H9 (cell line): ENCODE data around the gene FAM124A. TPM values are rescaled to one million over a fixed set of nuclear protein-coding genes. Genes with fewer than 3 reads are reported as not detected.
"Not testable (repeated sequence)": the region's sequence is repeated elsewhere in the genome, so short reads cannot be mapped to it uniquely, and the experiment has no call there.

Experiments
- DNase-seq: peaks from one replicate; pipeline ENCODE4 v3.0.0-alpha.2; 2017
- H2AFZ ChIP-seq: one replicate; pipeline ENCODE4 v1.6.1; 2013; ENCODE audit warnings: mild to moderate bottlenecking, low read length, control low read depth, moderate library complexity
- H2AK5ac ChIP-seq: 2 replicates; pipeline ENCODE4 v1.6.1; 2013; ENCODE audit warnings: low read length, control low read depth, mixed read lengths; ENCODE audit not compliant: insufficient read length
- H2BK120ac ChIP-seq: one replicate; pipeline ENCODE4 v1.6.1; 2013; ENCODE audit warnings: low read depth, mild to moderate bottlenecking, low read length, control low read depth, inconsistent platforms; ENCODE audit not compliant: poor library complexity, severe bottlenecking
- H2BK12ac ChIP-seq: 2 replicates; pipeline ENCODE4 v1.6.1; 2013; ENCODE audit warnings: low read length, control low read depth, mixed read lengths, low read depth; ENCODE audit not compliant: insufficient read length
- H2BK15ac ChIP-seq: 2 replicates; pipeline ENCODE4 v1.6.1; 2013; ENCODE audit warnings: low read depth, low read length, control low read depth
- H2BK20ac ChIP-seq: one replicate; pipeline ENCODE4 v1.6.1; 2013; ENCODE audit warnings: low read depth, mild to moderate bottlenecking, low read length, control low read depth, inconsistent platforms; ENCODE audit not compliant: poor library complexity, severe bottlenecking
- H2BK5ac ChIP-seq: 2 replicates; pipeline ENCODE4 v1.6.1; 2013; ENCODE audit warnings: low read length, control low read depth, mixed read lengths; ENCODE audit not compliant: insufficient read length
- H3K14ac ChIP-seq: 2 replicates; pipeline ENCODE4 v1.6.1; 2013; ENCODE audit warnings: low read length, control low read depth; ENCODE audit not compliant: insufficient read depth
- H3K18ac ChIP-seq: 2 replicates; pipeline ENCODE4 v1.6.1; 2013; ENCODE audit warnings: low read depth, mild to moderate bottlenecking, mixed read lengths, low read length, control low read depth; ENCODE audit not compliant: insufficient read length
- H3K23ac ChIP-seq: 2 replicates; pipeline ENCODE4 v1.6.1; 2013; ENCODE audit warnings: low read length, control low read depth, mixed read lengths, low read depth; ENCODE audit not compliant: insufficient read length
- H3K23me2 ChIP-seq: 2 replicates; pipeline ENCODE4 v1.6.1; 2013; ENCODE audit warnings: low read depth, mild to moderate bottlenecking, mixed read lengths, low read length, control low read depth; ENCODE audit not compliant: insufficient read length, poor library complexity, severe bottlenecking
- H3K27ac ChIP-seq: 2 replicates; pipeline ENCODE4 v1.5.1; 2013; ENCODE audit warnings: low read length, control low read depth, mixed read lengths, low read depth; ENCODE audit not compliant: insufficient read length
- H3K27me3 ChIP-seq: 2 replicates; pipeline ENCODE4 v1.6.1; 2013; ENCODE audit warnings: low read length, control low read depth, inconsistent platforms; ENCODE audit not compliant: insufficient read depth
- H3K4ac ChIP-seq: 2 replicates; pipeline ENCODE4 v1.6.1; 2013; ENCODE audit warnings: low read depth, mild to moderate bottlenecking, control low read depth, inconsistent platforms, low read length, moderate library complexity
- H3K4me1 ChIP-seq: 2 replicates; pipeline ENCODE4 v1.6.1; 2013; ENCODE audit warnings: low read length, control low read depth, inconsistent platforms; ENCODE audit not compliant: insufficient read depth
- H3K4me2 ChIP-seq: 2 replicates; pipeline ENCODE4 v1.6.1; 2013; ENCODE audit warnings: low read length, control low read depth, mixed read lengths; ENCODE audit not compliant: insufficient read length, insufficient read depth
- H3K56ac ChIP-seq: 2 replicates; pipeline ENCODE4 v1.6.1; 2013; ENCODE audit warnings: low read depth, mild to moderate bottlenecking, mixed read lengths, low read length, control low read depth; ENCODE audit not compliant: insufficient read length
- H3K79me1 ChIP-seq: 2 replicates; pipeline ENCODE4 v1.6.1; 2013; ENCODE audit warnings: low read depth, mild to moderate bottlenecking, moderate library complexity, low read length, control low read depth, inconsistent platforms; ENCODE audit not compliant: insufficient read depth, poor library complexity, severe bottlenecking
- H3K79me2 ChIP-seq: 2 replicates; pipeline ENCODE4 v1.6.1; 2013; ENCODE audit warnings: low read length, control low read depth, inconsistent platforms; ENCODE audit not compliant: insufficient read depth
- H3K9ac ChIP-seq: 2 replicates; pipeline ENCODE4 v1.6.1; 2013; ENCODE audit warnings: low read length, control low read depth, mixed read lengths; ENCODE audit not compliant: insufficient read length; ENCODE audit errors: extremely low read depth
- H3K9me3 ChIP-seq: one replicate; pipeline ENCODE4 v1.6.1; 2013; ENCODE audit warnings: low read depth, low read length, inconsistent platforms; ENCODE audit not compliant: control insufficient read depth
- H3T11ph ChIP-seq: one replicate; pipeline ENCODE4 v1.6.1; 2013; ENCODE audit warnings: mild to moderate bottlenecking, low read length, control low read depth, inconsistent platforms
- H4K20me1 ChIP-seq: one replicate; pipeline ENCODE4 v1.6.1; 2013; ENCODE audit not compliant: control insufficient read depth, insufficient read length, insufficient read depth
- H4K5ac ChIP-seq: 2 replicates; pipeline ENCODE4 v1.6.1; 2013; ENCODE audit warnings: low read depth, mild to moderate bottlenecking, mixed read lengths, low read length, control low read depth; ENCODE audit not compliant: insufficient read length
- H4K8ac ChIP-seq: replicated peaks from 2 replicates; pipeline ENCODE4 v1.6.1; 2013; ENCODE audit warnings: low read length, control low read depth, mixed read lengths, low read depth; ENCODE audit not compliant: insufficient read length
- H4K91ac ChIP-seq: 2 replicates; pipeline ENCODE4 v1.6.1; 2013; ENCODE audit warnings: low read depth, mild to moderate bottlenecking, moderate library complexity, mixed read lengths, low read length, control low read depth; ENCODE audit not compliant: insufficient read length
- H3K27ac Mint-ChIP-seq, 3 experiments: 2 replicates in 2 of 3; 3 replicates in 1 of 3; pipeline ENCODE4 v1.8.0; 2020 to 2021; ENCODE audit warnings: mixed read lengths in 3 of 3, mild to moderate bottlenecking in 1 of 3, moderate library complexity in 1 of 3
- H3K27me3 Mint-ChIP-seq: 2 replicates; pipeline ENCODE4 v1.8.0; 2021; ENCODE audit warnings: low read depth, mild to moderate bottlenecking, moderate library complexity, mixed read lengths
- H3K36me3 Mint-ChIP-seq, 3 experiments: 2 replicates in 2 of 3; 3 replicates in 1 of 3; pipeline ENCODE4 v1.8.0; 2020 to 2021; ENCODE audit warnings: low read depth in 3 of 3, mixed read lengths in 3 of 3; ENCODE audit not compliant: insufficient read depth in 1 of 3
- H3K4me1 Mint-ChIP-seq, 2 experiments: 2 replicates each; pipeline ENCODE4 v1.8.0; 2020; ENCODE audit warnings: mixed read lengths in 2 of 2
- H3K4me3 Mint-ChIP-seq, 2 experiments: 2 replicates in 1 of 2; 3 replicates in 1 of 2; pipeline ENCODE4 v1.8.0; 2020 to 2021; ENCODE audit warnings: mild to moderate bottlenecking in 2 of 2, mixed read lengths in 2 of 2, moderate library complexity in 1 of 2
- H3K9me3 Mint-ChIP-seq, 2 experiments: 2 replicates in 1 of 2; 3 replicates in 1 of 2; pipeline ENCODE4 v1.8.0; 2020; ENCODE audit warnings: mild to moderate bottlenecking in 2 of 2, mixed read lengths in 2 of 2, moderate library complexity in 1 of 2
- CTCF ChIP-seq: fragments of 200-600 bp; sonication (generic); conservative IDR thresholded peaks from 3 replicates; pipeline ENCODE4 v1.8.0; 2021; ENCODE audit warnings: antibody characterized with exemption, mild to moderate bottlenecking
- WGBS: extraction: QIAGEN DNeasy Blood & Tissue Kit; methylation state at CpG from one replicate; pipeline ENCODE4 v1.1.7; 2013; ENCODE audit warnings: missing lambda C conversion rate, low lambda C conversion rate, mixed read lengths; ENCODE audit not compliant: insufficient read length; ENCODE audit errors: extremely low coverage; 5-methylcytosine and 5-hydroxymethylcytosine counted together
- total RNA-seq: library from RNA; stranded (reverse); gene quantifications from 2 replicates; pipeline ENCODE4 v1.2.1, GENCODE V29; 2021

Gene FAM124A
- total RNA-seq, 1 experiment from 2014 or later = 41.9 TPM

- no peak overlapping the region for H2BK5ac ChIP-seq
- H2BK120ac ChIP-seq = no peak overlapping the region
- H3K4ac ChIP-seq = no peak overlapping the region
- no peak overlapping the region for H4K8ac ChIP-seq
- H3K4me3 Mint-ChIP-seq = no peak overlapping the region
- H3K4me2 ChIP-seq = no peak overlapping the region
- no peaks in the 10 kb centered on the region for H3K23me2 ChIP-seq
- H3K9me3 Mint-ChIP-seq = no peaks in the 10 kb centered on the region
- no peak overlapping the region for H2AFZ ChIP-seq
- no peak for TF ChIP-seq CTCF
- H3K56ac ChIP-seq = no peak overlapping the region
- H2AK5ac ChIP-seq = no peak overlapping the region
- H4K20me1 ChIP-seq = no peaks in the 10 kb centered on the region
- no peaks in the 10 kb centered on the region for H3K79me2 ChIP-seq
- no peak overlapping the region for H3K23ac ChIP-seq
- no peak overlapping the region for H2BK12ac ChIP-seq
- no peak overlapping the region for H2BK20ac ChIP-seq
- H4K5ac ChIP-seq = no peak overlapping the region
- peak; percentile 11 for DNase-seq
- no peak overlapping the region for H2BK15ac ChIP-seq
- no peak overlapping the region for H3K14ac ChIP-seq
- peaks cover 34 to 51% of the 10 kb centered on the region in 2 experiments for H3K4me1 Mint-ChIP-seq
- no peak overlapping the region for H4K91ac ChIP-seq
- no peaks in the 10 kb centered on the region for H3K27me3 ChIP-seq
- no peaks in the 10 kb centered on the region for H3K79me1 ChIP-seq
- H3K4me1 ChIP-seq = peaks cover 5% of the 10 kb centered on the region; the same call in 1 of the 2 replicates
- no peak overlapping the region for H3K9ac ChIP-seq
- no CpG with 5 or more reads among the region's 6 CpGs for WGBS
- no peaks in the 10 kb centered on the region for H3K9me3 ChIP-seq
- H3T11ph ChIP-seq = no peak overlapping the region
- no peaks in the 10 kb centered on the region for H3K27me3 Mint-ChIP-seq
- peak overlapping the region in 1 of 3 experiments; percentile 76; a peak in 2 of 7 replicates for H3K27ac Mint-ChIP-seq
- no peak overlapping the region for H3K18ac ChIP-seq
- peaks cover 33 to 55% (median 55%) of the 10 kb centered on the region in 3 experiments for H3K36me3 Mint-ChIP-seq
- H3K27ac ChIP-seq = no peak overlapping the region
Observed at GRCh38 chr13:51282322-51282721, 60.1 kb downstream of the FAM124A start.

- not testable (repeated sequence) for H3K4me2 ChIP-seq, H3K27me3 ChIP-seq, H3K23ac ChIP-seq, H3K18ac ChIP-seq, H3K56ac ChIP-seq, H3K23me2 ChIP-seq, H4K5ac ChIP-seq, H4K20me1 ChIP-seq, H3K14ac ChIP-seq, H3K9me3 ChIP-seq, H3K9ac ChIP-seq, H3K27ac ChIP-seq, H3K4me3 Mint-ChIP-seq, H2BK12ac ChIP-seq, H3K79me1 ChIP-seq, H3K4me1 ChIP-seq, H3K27me3 Mint-ChIP-seq, H2BK5ac ChIP-seq, H2AK5ac ChIP-seq, H2BK120ac ChIP-seq, H4K91ac ChIP-seq, H2BK20ac ChIP-seq, H3K9me3 Mint-ChIP-seq, H2BK15ac ChIP-seq, H4K8ac ChIP-seq, H3K79me2 ChIP-seq, H3K27ac Mint-ChIP-seq, DNase-seq, H2AFZ ChIP-seq, H3K4ac ChIP-seq, H3T11ph ChIP-seq
- peaks cover 40 to 56% of the 10 kb centered on the region in 2 experiments for H3K4me1 Mint-ChIP-seq
- WGBS = no CpG with 5 or more reads among the region's 5 CpGs
- H3K36me3 Mint-ChIP-seq = peaks cover 33 to 52% (median 51%) of the 10 kb centered on the region in 3 experiments
Observed at GRCh38 chr13:51282923-51283322, 60.7 kb downstream of the FAM124A start.
